HepG2 (cell line): ENCODE results near the gene SEMA6D. TPM values are rescaled to one million over a fixed set of nuclear protein-coding genes. Genes with fewer than 3 reads are reported as not detected.

Source experiments
- ATAC-seq: fragments of 200-7000 bp; cut with Tn5 transposase; 3 replicates; pipeline ENCODE4 v1.9.1; 2020; ENCODE audit warnings: mild to moderate bottlenecking, moderate library complexity
- BruUV-seq: library from RNA; stranded (reverse); fragments of 400-500 nt; replicated peaks from 2 replicates; lab custom pipeline; 2021; lab: Mats Ljungman, UMichigan
- CTCF ChIA-PET: fragments of 300-600 bp; formaldehyde crosslinking; extraction: SDS; loops from one replicate; lab custom pipeline; 2021; ENCODE audit warnings: low total read pairs, inconsistent platforms, low intra/inter-chr PET ratio; lab: Yijun Ruan, JAX
- POLR2A ChIA-PET: fragments of 350-600 bp; sonication (Branson Sonifier 250); formaldehyde crosslinking; loops from one replicate; lab custom pipeline; 2020; ENCODE audit warnings: antibody characterized with exemption, inconsistent platforms; lab: Yijun Ruan, JAX
- DNase-seq: peaks from one replicate; pipeline ENCODE4 v3.0.0-alpha.2; 2015; ENCODE audit warnings: low spot score
- FAIRE-seq: peaks from 3 replicates; lab custom pipeline; 2011; peaks lifted over from hg19 to GRCh38; lab: Jason Lieb, UNC
- H2AFZ ChIP-seq: one replicate; pipeline ENCODE4 v1.6.1; 2011; ENCODE audit warnings: low read length, inconsistent platforms
- H3K27ac ChIP-seq: fragments of 300-600 bp; 3 replicates; pipeline ENCODE4 v1.8.0; 2011; ENCODE audit warnings: mixed run types, mild to moderate bottlenecking, mixed read lengths, low read length, inconsistent platforms; ENCODE audit not compliant: insufficient read depth; ENCODE audit errors: extremely low read length
- H3K27me3 ChIP-seq, 2 experiments: fragments of 200-600 bp in 1 of 2; 2 replicates in 1 of 2; 3 replicates in 1 of 2; pipeline versions ENCODE4 v1.6.0 to v1.8.0; 2011; ENCODE audit warnings: low read length in 2 of 2, mild to moderate bottlenecking in 2 of 2, moderate library complexity in 2 of 2, inconsistent platforms in 1 of 2; ENCODE audit not compliant: insufficient read depth in 2 of 2, control insufficient read depth in 1 of 2
- H3K36me3 ChIP-seq, 2 experiments: fragments of 200-600 bp in 1 of 2; replicated peaks in 1 of 2; 2 replicates in 1 of 2; 3 replicates in 1 of 2; pipeline versions ENCODE4 v1.5.1 to v1.8.0; 2011; ENCODE audit warnings: low read length in 2 of 2, inconsistent platforms in 1 of 2; ENCODE audit not compliant: insufficient read depth in 2 of 2, control insufficient read depth in 1 of 2
- H3K4me1 ChIP-seq: 2 replicates; pipeline ENCODE4 v1.5.1; 2012; ENCODE audit warnings: low read length, inconsistent platforms; ENCODE audit not compliant: insufficient read depth
- H3K4me2 ChIP-seq: 2 replicates; pipeline ENCODE4 v1.6.0; 2011; ENCODE audit warnings: low read depth, low read length, inconsistent platforms
- H3K4me3 ChIP-seq, 3 experiments: fragments of 200-600 bp in 1 of 3; sonication (generic), shearing (Covaris generic) in 1 of 3; replicated peaks in 1 of 3; 2 replicates each; pipeline ENCODE4 v1.5.1; 2011 to 2016; ENCODE audit warnings: low read length in 3 of 3, inconsistent platforms in 2 of 3, low read depth in 2 of 3, mild to moderate bottlenecking in 2 of 3, control low read depth in 1 of 3, mixed read lengths in 1 of 3; ENCODE audit not compliant: insufficient read depth in 1 of 3
- H3K79me2 ChIP-seq: one replicate; pipeline ENCODE4 v1.6.1; 2011; ENCODE audit warnings: low read length, inconsistent platforms; ENCODE audit not compliant: insufficient read depth
- H3K9ac ChIP-seq: 2 replicates; pipeline ENCODE4 v1.6.0; 2011; ENCODE audit warnings: mild to moderate bottlenecking, low read depth, low read length, inconsistent platforms; ENCODE audit not compliant: insufficient read depth
- H3K9me3 ChIP-seq: 2 replicates; pipeline ENCODE4 v1.5.1; 2012; ENCODE audit warnings: mild to moderate bottlenecking, low read length
- H4K20me1 ChIP-seq: 2 replicates; pipeline ENCODE4 v1.6.0; 2011; ENCODE audit warnings: inconsistent platforms, mild to moderate bottlenecking, low read length, moderate library complexity; ENCODE audit not compliant: insufficient read depth
- CC2D1A ChIP-seq: sonication (generic); formaldehyde crosslinking; IDR thresholded peaks from 2 replicates; pipeline ENCODE4 v1.8.1; 2023; ENCODE audit warnings: mild to moderate bottlenecking, missing genetic modification reagents
- FOSL2 ChIP-seq: sonication (generic); formaldehyde crosslinking; IDR thresholded peaks from 2 replicates; pipeline ENCODE4 v1.4.0; 2020; ENCODE audit warnings: missing genetic modification reagents
- KLF12 ChIP-seq: sonication (generic); formaldehyde crosslinking; IDR thresholded peaks from 2 replicates; pipeline ENCODE4 v1.4.0; 2020; ENCODE audit warnings: missing genetic modification reagents, borderline replicate concordance
- ZNF253 ChIP-seq: sonication (generic); formaldehyde crosslinking; IDR thresholded peaks from 2 replicates; pipeline ENCODE4 v1.8.0; 2022; ENCODE audit warnings: mild to moderate bottlenecking, missing genetic modification reagents, borderline replicate concordance
- ZNF816 ChIP-seq: sonication (generic); formaldehyde crosslinking; IDR thresholded peaks from 2 replicates; pipeline ENCODE4 v1.8.0; 2022; ENCODE audit warnings: missing genetic modification reagents, mild to moderate bottlenecking, borderline replicate concordance
- WGBS: methylation state at CpG from one replicate; pipeline ENCODE4 v1.1.6; 2017; ENCODE audit warnings: low lambda C conversion rate; 5-methylcytosine and 5-hydroxymethylcytosine counted together
- in situ Hi-C: cut with HindIII; loops from 2 replicates; pipeline ENCODE4 v1.10.0; 2017; ENCODE audit warnings: low pct_unique_long_range_greater_than_20kb; ENCODE audit not compliant: extremely low pct_ligation_motif_present
- intact Hi-C: fragments of 100-400 bp; cut with micrococcal nuclease; formaldehyde crosslinking; loops from one replicate; pipeline ENCODE4 v1.10.0; 2022; ENCODE audit not compliant: unreplicated experiment
- polyA plus RNA-seq, 8 experiments: library from polyadenylated mRNA; depleted of rRNA in 3 of 8; stranded (reverse) in 7 of 8; unstranded in 1 of 8; fragments of >200 nt; fragmentation: Illumina TruSeq in 4 of 8; extraction: Trizol in 4 of 8; gene quantifications; 2 replicates each; pipeline versions ENCODE4 v1.2.1 to v1.2.3, GENCODE V29; 2011 to 2016; ENCODE audit warnings: low read depth in 4 of 8, missing spikeins in 1 of 8, mixed read lengths in 1 of 8; ENCODE audit not compliant: insufficient read depth in 1 of 8
- total RNA-seq, 5 experiments: library from RNA; depleted of rRNA; stranded (reverse); fragments of >200 nt; fragmentation: Illumina TruSeq; extraction: Trizol; gene quantifications; 2 replicates each; pipeline ENCODE4 v1.2.3, GENCODE V29; 2016; ENCODE audit warnings: low read depth in 1 of 5
- TF ChIP-seq, protein P1 (sequence below): sonication (generic); formaldehyde crosslinking; IDR thresholded peaks from 2 replicates; pipeline ENCODE4 v1.4.0; 2020; ENCODE audit warnings: missing genetic modification reagents
- TF ChIP-seq, protein P2 (sequence below): sonication (generic); formaldehyde crosslinking; IDR thresholded peaks from 2 replicates; pipeline ENCODE4 v1.5.1; 2020; ENCODE audit warnings: mild to moderate bottlenecking, missing genetic modification reagents, moderate library complexity

Gene SEMA6D
- total and polyA plus RNA-seq, 2 of the 13 experiments (the other 11 are each of a cell fraction or from before 2014, with no cell fraction given), result not detected

DNA sequence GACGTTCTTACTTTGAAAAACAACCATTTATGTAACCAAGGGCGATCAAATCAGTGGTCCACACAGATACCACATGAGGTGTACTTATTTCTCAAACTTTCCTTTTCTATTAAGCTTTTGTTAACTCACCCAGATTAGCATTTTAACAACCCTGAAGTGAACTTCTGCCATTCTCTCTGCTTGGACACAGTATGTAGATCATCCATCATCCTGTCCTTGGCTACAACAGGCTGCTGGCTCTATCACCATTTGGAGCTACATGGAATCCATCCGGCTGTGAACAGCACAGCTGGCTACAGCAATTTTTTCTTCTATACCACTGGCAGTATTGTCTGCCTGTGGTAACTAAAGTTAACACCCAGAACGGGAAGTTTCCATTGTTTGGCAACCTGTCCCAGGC is 4.4 kb downstream of the SEMA6D start:
- TF ChIP-seq ZNF816 (CRISPR knock-in tag), result no peak
- TF ChIP-seq, protein P1, sequence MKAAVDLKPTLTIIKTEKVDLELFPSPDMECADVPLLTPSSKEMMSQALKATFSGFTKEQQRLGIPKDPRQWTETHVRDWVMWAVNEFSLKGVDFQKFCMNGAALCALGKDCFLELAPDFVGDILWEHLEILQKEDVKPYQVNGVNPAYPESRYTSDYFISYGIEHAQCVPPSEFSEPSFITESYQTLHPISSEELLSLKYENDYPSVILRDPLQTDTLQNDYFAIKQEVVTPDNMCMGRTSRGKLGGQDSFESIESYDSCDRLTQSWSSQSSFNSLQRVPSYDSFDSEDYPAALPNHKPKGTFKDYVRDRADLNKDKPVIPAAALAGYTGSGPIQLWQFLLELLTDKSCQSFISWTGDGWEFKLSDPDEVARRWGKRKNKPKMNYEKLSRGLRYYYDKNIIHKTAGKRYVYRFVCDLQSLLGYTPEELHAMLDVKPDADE (CRISPR knock-in tag), result no peak
- ChIA-PET CTCF (no interaction called here), POLR2A (no interaction called here)
- no peaks in the 10 kb centered on the region for H3K4me1 ChIP-seq
- H4K20me1 ChIP-seq, result no peaks in the 10 kb centered on the region
- H3K9me3 ChIP-seq, result no peaks in the 10 kb centered on the region
- H3K79me2 ChIP-seq, result no peaks in the 10 kb centered on the region
- H3K36me3 ChIP-seq, result no peaks in the 10 kb centered on the region
- H3K4me2 ChIP-seq, result no peak overlapping the region
- in situ Hi-C loops, result no loop called here
- 2% methylated on average over 4 of the region's 4 CpGs for WGBS
- H2AFZ ChIP-seq, result no peak overlapping the region
- H3K27ac ChIP-seq, result no peak overlapping the region
- peaks cover 0 to 24% of the 10 kb centered on the region in 2 experiments; a peak in 3 of 5 replicates for H3K27me3 ChIP-seq
- no peak overlapping the region for H3K9ac ChIP-seq
- intact Hi-C loops, result loop anchor here (5.0 kb wide), 1 partner anchor 1811 kb away; no protein-coding TSS in a partner anchor
- FAIRE-seq, result no peak
- ATAC-seq, result no peak
- no peak overlapping the region for H3K4me3 ChIP-seq
- no peak for DNase-seq
- BruUV-seq, result no TSS peak

DNA sequence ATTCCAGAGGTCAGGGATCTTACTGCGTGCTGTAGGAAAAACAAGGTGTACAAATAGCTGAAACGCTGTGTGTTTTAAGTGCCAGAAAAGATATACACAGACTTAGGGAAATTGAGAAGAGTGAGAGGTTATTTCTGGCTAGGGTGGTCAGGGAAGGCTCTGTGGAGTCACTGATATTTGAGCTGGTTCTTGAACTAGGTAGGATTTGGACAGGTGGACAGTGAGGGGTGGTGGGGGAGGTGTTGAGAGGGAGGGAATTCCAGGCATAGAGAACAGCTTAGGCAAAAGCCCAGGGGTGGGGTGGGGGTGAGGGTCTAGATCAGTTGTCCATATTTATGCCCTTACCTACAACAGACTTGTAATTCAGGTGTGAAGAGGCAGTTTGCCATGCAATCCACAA is 7.0 kb downstream of the SEMA6D start:
- intact Hi-C loops (loop anchor here (5.0 kb wide), 1 partner anchor 1808 kb away; no protein-coding TSS in a partner anchor), in situ Hi-C loops (no loop called here)
- WGBS, result 18% methylated on average over 2 of the region's 2 CpGs
- H4K20me1 ChIP-seq, result no peaks in the 10 kb centered on the region
- H3K9me3 ChIP-seq, result no peaks in the 10 kb centered on the region
- ATAC-seq (no peak), FAIRE-seq (no peak), DNase-seq (no peak)
- H3K27me3 ChIP-seq, result peaks cover 0 to 10% of the 10 kb centered on the region in 2 experiments; a peak in 4 of 5 replicates
- no peak overlapping the region for H3K9ac ChIP-seq
- POLR2A ChIA-PET, result no interaction called here
- no peak for TF ChIP-seq ZNF253 (CRISPR knock-in tag)
- no peak for TF ChIP-seq FOSL2 (CRISPR knock-in tag)
- TF ChIP-seq CC2D1A, result no peak
- TF ChIP-seq, protein P2, sequence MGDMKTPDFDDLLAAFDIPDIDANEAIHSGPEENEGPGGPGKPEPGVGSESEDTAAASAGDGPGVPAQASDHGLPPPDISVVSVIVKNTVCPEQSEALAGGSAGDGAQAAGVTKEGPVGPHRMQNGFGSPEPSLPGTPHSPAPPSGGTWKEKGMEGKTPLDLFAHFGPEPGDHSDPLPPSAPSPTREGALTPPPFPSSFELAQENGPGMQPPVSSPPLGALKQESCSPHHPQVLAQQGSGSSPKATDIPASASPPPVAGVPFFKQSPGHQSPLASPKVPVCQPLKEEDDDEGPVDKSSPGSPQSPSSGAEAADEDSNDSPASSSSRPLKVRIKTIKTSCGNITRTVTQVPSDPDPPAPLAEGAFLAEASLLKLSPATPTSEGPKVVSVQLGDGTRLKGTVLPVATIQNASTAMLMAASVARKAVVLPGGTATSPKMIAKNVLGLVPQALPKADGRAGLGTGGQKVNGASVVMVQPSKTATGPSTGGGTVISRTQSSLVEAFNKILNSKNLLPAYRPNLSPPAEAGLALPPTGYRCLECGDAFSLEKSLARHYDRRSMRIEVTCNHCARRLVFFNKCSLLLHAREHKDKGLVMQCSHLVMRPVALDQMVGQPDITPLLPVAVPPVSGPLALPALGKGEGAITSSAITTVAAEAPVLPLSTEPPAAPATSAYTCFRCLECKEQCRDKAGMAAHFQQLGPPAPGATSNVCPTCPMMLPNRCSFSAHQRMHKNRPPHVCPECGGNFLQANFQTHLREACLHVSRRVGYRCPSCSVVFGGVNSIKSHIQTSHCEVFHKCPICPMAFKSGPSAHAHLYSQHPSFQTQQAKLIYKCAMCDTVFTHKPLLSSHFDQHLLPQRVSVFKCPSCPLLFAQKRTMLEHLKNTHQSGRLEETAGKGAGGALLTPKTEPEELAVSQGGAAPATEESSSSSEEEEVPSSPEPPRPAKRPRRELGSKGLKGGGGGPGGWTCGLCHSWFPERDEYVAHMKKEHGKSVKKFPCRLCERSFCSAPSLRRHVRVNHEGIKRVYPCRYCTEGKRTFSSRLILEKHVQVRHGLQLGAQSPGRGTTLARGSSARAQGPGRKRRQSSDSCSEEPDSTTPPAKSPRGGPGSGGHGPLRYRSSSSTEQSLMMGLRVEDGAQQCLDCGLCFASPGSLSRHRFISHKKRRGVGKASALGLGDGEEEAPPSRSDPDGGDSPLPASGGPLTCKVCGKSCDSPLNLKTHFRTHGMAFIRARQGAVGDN (CRISPR knock-in tag), result no peak
- TF ChIP-seq KLF12, result no peak
- H3K36me3 ChIP-seq, result no peaks in the 10 kb centered on the region
- BruUV-seq, result no TSS peak
- CTCF ChIA-PET, result no interaction called here
- no peak overlapping the region for H2AFZ ChIP-seq
- H3K4me1 ChIP-seq, result no peaks in the 10 kb centered on the region
- no peak overlapping the region for H3K4me2 ChIP-seq
- no peaks in the 10 kb centered on the region for H3K79me2 ChIP-seq
- no peak overlapping the region for H3K4me3 ChIP-seq
- H3K27ac ChIP-seq, result no peak overlapping the region
